Transverse colon (tissue), 3 donors: ENCODE results near the gene RGS6.

ENCODE experiments used
- EP300 ChIP-seq: sonication (generic); formaldehyde crosslinking; IDR thresholded peaks from one replicate; pipeline ENCODE4 v1.6.1; 2017; ENCODE audit warnings: antibody characterized with exemption, low read depth
- TF ChIP-seq, protein P1 (sequence below), 5 experiments: fragments of 200-600 bp in 3 of 5; fragments of 450-650 bp in 2 of 5; sonication (generic) in 3 of 5; IDR thresholded peaks; 1 replicate in 2 of 5; 2 replicates in 3 of 5; pipeline ENCODE4 v1.5.1; 2016 to 2017; ENCODE audit warnings: antibody characterized with exemption in 5 of 5, inconsistent platforms in 3 of 5, mild to moderate bottlenecking in 2 of 5, moderate library complexity in 1 of 5

DNA sequence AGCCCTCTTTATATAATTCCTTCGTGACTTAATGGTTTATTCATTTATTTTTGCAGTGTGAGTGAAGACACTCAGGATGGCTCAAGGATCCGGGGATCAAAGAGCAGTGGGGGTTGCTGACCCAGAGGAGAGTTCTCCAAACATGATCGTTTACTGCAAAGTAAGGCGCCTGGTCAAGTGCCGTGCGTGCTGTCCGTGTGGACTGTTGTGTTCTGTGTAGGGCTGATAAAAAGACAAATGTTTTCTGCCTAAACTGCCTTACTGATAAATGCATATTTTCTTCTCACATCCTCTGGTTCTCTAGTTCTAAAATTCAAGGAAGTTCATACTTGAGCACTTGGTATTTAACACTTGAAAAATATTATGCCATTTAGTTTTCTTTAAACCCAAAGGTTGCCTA, 32.5 kb downstream of the RGS6 start:
- TF ChIP-seq, protein P1, sequence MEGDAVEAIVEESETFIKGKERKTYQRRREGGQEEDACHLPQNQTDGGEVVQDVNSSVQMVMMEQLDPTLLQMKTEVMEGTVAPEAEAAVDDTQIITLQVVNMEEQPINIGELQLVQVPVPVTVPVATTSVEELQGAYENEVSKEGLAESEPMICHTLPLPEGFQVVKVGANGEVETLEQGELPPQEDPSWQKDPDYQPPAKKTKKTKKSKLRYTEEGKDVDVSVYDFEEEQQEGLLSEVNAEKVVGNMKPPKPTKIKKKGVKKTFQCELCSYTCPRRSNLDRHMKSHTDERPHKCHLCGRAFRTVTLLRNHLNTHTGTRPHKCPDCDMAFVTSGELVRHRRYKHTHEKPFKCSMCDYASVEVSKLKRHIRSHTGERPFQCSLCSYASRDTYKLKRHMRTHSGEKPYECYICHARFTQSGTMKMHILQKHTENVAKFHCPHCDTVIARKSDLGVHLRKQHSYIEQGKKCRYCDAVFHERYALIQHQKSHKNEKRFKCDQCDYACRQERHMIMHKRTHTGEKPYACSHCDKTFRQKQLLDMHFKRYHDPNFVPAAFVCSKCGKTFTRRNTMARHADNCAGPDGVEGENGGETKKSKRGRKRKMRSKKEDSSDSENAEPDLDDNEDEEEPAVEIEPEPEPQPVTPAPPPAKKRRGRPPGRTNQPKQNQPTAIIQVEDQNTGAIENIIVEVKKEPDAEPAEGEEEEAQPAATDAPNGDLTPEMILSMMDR (IDR thresholded peaks at IDR 0.05), result no peak
- TF ChIP-seq EP300, result no peak
